ENCODE results near the gene ZDBF2.
"Not testable (repeated sequence)": the region's sequence is repeated elsewhere in the genome, so short reads cannot be mapped to it uniquely, and the experiment has no call there.

Gene ZDBF2

GRCh38 chr2:206343144-206343543 is 68.7 kb downstream of the ZDBF2 start:
- TF ChIP-seq CTCF (IDR thresholded peaks at IDR 0.05; ENCODE audit: insufficient read depth, missing control alignments), result no peak
- DNase-seq (ENCODE audit: insufficient read length, low spot score) (no peak), FAIRE-seq (no peak)

- FAIRE-seq (no peak), DNase-seq (ENCODE audit: insufficient read length, low spot score) (no peak)
- TF ChIP-seq CTCF (IDR thresholded peaks at IDR 0.05; ENCODE audit: insufficient read depth, missing control alignments), result no peak
These were observed 69.4 kb downstream of the ZDBF2 start for GRCh38 chr2:206343816-206344215.

GRCh38 chr2:206345606-206346005 is 71.1 kb downstream of the ZDBF2 start:
- TF ChIP-seq CTCF (IDR thresholded peaks at IDR 0.05; ENCODE audit: insufficient read depth, missing control alignments), result no peak
- DNase-seq (ENCODE audit: insufficient read length, low spot score) (no peak), FAIRE-seq (no peak)

GRCh38 chr2:206349375-206349774 is 74.9 kb downstream of the ZDBF2 start:
- FAIRE-seq (no peak), DNase-seq (ENCODE audit: insufficient read length, low spot score) (no peak)
- no peak for TF ChIP-seq CTCF (IDR thresholded peaks at IDR 0.05; ENCODE audit: insufficient read depth, missing control alignments)

GRCh38 chr2:206352571-206352970 is 78.1 kb downstream of the ZDBF2 start:
- no peak for DNase-seq (ENCODE audit: insufficient read length, low spot score)
- FAIRE-seq, result no peak

GRCh38 chr2:206353685-206354084 is 79.2 kb downstream of the ZDBF2 start:
- no peak for TF ChIP-seq CTCF (IDR thresholded peaks at IDR 0.05; ENCODE audit: insufficient read depth, missing control alignments)
- DNase-seq (ENCODE audit: insufficient read length, low spot score), result no peak
- no peak for FAIRE-seq

More at GRCh38 chr2:206352571-206352970, 78.1 kb downstream of the ZDBF2 start:
- TF ChIP-seq CTCF (IDR thresholded peaks at IDR 0.05; ENCODE audit: insufficient read depth, missing control alignments), result no peak

- DNase-seq (ENCODE audit: insufficient read length, low spot score), result no peak
- FAIRE-seq, result no peak
- no peak for TF ChIP-seq CTCF (IDR thresholded peaks at IDR 0.05; ENCODE audit: insufficient read depth, missing control alignments)
These were observed 79.7 kb downstream of the ZDBF2 start for GRCh38 chr2:206354129-206354528.

GRCh38 chr2:206356840-206357239 is 82.4 kb downstream of the ZDBF2 start:
- not testable (repeated sequence) for FAIRE-seq; DNase-seq (ENCODE audit: insufficient read length, low spot score)

- DNase-seq (ENCODE audit: insufficient read length, low spot score); FAIRE-seq: not testable (repeated sequence)
These were observed 86.4 kb downstream of the ZDBF2 start for GRCh38 chr2:206360840-206361239.
